ENCODE measurements around the gene OR6K6.

DNA sequence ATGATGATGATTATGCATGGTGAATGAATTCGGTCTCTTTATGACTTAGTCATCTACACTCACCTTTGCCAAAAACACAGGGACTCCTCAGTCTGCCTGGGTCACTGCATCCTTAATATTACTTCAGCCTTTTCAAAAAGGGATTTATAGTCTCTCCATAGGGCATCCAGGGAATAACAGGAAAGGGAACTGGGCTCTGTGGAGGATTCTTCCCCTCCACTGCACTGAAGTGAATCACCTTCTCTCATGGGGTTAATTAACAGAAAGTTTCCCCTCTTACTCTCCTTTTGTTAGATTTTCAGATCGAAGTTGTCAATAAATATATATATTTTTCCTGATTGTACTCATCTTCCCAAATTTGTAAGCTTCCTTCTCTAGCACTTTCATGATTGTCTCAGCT, 33.9 kb upstream of the OR6K6 start, which contains the start of gene OR6K3:
- TF ChIP-seq POLR2AphosphoS5 (IDR thresholded peaks at IDR 0.05; ENCODE audit: low read depth, low read length) (no peak), SIN3A (IDR thresholded peaks at IDR 0.05; ENCODE audit: borderline replicate concordance, insufficient read depth, low read length) (no peak), TAF1 (IDR thresholded peaks at IDR 0.05; ENCODE audit: borderline replicate concordance, insufficient read depth, low read length) (no peak)
- TF ChIP-seq, protein P1, sequence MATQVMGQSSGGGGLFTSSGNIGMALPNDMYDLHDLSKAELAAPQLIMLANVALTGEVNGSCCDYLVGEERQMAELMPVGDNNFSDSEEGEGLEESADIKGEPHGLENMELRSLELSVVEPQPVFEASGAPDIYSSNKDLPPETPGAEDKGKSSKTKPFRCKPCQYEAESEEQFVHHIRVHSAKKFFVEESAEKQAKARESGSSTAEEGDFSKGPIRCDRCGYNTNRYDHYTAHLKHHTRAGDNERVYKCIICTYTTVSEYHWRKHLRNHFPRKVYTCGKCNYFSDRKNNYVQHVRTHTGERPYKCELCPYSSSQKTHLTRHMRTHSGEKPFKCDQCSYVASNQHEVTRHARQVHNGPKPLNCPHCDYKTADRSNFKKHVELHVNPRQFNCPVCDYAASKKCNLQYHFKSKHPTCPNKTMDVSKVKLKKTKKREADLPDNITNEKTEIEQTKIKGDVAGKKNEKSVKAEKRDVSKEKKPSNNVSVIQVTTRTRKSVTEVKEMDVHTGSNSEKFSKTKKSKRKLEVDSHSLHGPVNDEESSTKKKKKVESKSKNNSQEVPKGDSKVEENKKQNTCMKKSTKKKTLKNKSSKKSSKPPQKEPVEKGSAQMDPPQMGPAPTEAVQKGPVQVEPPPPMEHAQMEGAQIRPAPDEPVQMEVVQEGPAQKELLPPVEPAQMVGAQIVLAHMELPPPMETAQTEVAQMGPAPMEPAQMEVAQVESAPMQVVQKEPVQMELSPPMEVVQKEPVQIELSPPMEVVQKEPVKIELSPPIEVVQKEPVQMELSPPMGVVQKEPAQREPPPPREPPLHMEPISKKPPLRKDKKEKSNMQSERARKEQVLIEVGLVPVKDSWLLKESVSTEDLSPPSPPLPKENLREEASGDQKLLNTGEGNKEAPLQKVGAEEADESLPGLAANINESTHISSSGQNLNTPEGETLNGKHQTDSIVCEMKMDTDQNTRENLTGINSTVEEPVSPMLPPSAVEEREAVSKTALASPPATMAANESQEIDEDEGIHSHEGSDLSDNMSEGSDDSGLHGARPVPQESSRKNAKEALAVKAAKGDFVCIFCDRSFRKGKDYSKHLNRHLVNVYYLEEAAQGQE (IDR thresholded peaks at IDR 0.05; ENCODE audit: insufficient read depth in 1 of 2, low read depth in 2 of 2, low read length in 2 of 2): no peak

All from PFSK-1 (cell line).